22Rv1 (cell line): ENCODE data around the gene PRKAA1.

ENCODE experiments used
- ZFX ChIP-seq: fragments of 450-650 bp; IDR thresholded peaks from 2 replicates; pipeline ENCODE4 v1.6.1; 2017; ENCODE audit warnings: antibody characterized with exemption, borderline replicate concordance
- TF ChIP-seq, protein P1 (sequence below): fragments of 450-650 bp; IDR thresholded peaks from 2 replicates; pipeline ENCODE4 v1.5.1; 2017; ENCODE audit warnings: mild to moderate bottlenecking

- TF ChIP-seq, protein P1, sequence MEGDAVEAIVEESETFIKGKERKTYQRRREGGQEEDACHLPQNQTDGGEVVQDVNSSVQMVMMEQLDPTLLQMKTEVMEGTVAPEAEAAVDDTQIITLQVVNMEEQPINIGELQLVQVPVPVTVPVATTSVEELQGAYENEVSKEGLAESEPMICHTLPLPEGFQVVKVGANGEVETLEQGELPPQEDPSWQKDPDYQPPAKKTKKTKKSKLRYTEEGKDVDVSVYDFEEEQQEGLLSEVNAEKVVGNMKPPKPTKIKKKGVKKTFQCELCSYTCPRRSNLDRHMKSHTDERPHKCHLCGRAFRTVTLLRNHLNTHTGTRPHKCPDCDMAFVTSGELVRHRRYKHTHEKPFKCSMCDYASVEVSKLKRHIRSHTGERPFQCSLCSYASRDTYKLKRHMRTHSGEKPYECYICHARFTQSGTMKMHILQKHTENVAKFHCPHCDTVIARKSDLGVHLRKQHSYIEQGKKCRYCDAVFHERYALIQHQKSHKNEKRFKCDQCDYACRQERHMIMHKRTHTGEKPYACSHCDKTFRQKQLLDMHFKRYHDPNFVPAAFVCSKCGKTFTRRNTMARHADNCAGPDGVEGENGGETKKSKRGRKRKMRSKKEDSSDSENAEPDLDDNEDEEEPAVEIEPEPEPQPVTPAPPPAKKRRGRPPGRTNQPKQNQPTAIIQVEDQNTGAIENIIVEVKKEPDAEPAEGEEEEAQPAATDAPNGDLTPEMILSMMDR = no peak
- TF ChIP-seq ZFX = no peak
Observed at GRCh38 chr5:40833712-40834229, 35.6 kb upstream of the PRKAA1 start.
